Measurements from ENCODE around the gene ARL6IP6.
"Not testable (repeated sequence)": the region's sequence is repeated elsewhere in the genome, so short reads cannot be mapped to it uniquely, and the experiment has no call there.

ARL6IP6 gene

GRCh38 chr2:152720794-152721193, 2.4 kb downstream of the ARL6IP6 start:
- FAIRE-seq: no peak
- TF ChIP-seq, protein P1, sequence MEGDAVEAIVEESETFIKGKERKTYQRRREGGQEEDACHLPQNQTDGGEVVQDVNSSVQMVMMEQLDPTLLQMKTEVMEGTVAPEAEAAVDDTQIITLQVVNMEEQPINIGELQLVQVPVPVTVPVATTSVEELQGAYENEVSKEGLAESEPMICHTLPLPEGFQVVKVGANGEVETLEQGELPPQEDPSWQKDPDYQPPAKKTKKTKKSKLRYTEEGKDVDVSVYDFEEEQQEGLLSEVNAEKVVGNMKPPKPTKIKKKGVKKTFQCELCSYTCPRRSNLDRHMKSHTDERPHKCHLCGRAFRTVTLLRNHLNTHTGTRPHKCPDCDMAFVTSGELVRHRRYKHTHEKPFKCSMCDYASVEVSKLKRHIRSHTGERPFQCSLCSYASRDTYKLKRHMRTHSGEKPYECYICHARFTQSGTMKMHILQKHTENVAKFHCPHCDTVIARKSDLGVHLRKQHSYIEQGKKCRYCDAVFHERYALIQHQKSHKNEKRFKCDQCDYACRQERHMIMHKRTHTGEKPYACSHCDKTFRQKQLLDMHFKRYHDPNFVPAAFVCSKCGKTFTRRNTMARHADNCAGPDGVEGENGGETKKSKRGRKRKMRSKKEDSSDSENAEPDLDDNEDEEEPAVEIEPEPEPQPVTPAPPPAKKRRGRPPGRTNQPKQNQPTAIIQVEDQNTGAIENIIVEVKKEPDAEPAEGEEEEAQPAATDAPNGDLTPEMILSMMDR (IDR thresholded peaks at IDR 0.05; ENCODE audit: insufficient read depth, missing control alignments): no peak

GRCh38 chr2:152722639-152723038, 4.2 kb downstream of the ARL6IP6 start:
- DNase-seq (ENCODE audit: insufficient read length, low spot score); FAIRE-seq: not testable (repeated sequence)

More at GRCh38 chr2:152720794-152721193, 2.4 kb downstream of the ARL6IP6 start:
- no peak for DNase-seq (ENCODE audit: insufficient read length, low spot score)

GRCh38 chr2:152723918-152724317, 5.5 kb downstream of the ARL6IP6 start:
- FAIRE-seq (no peak), DNase-seq (ENCODE audit: insufficient read length, low spot score) (no peak)

DNA sequence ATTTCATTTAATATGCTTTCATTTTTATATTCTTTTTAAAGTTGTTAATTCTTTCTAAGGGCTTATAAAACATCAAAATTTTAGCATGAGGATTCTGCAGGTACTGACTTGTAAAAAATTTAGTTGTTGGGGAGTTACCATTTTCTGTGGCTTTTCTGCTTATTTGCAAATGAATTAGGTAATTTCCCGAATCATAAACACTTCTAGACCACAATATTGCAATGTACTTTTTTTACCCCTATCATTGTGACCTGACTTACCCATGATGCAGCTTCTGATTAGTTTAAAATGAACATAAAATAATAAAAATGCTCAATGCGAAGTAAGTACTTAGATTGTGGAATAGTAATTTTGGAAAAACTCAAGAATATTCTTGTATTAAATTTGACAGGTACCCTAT, 11.4 kb downstream of the ARL6IP6 start:
- no peak for FAIRE-seq
- no peak for DNase-seq (ENCODE audit: insufficient read length, low spot score)

More at GRCh38 chr2:152723918-152724317, 5.5 kb downstream of the ARL6IP6 start:
- TF ChIP-seq, protein P1 (IDR thresholded peaks at IDR 0.05; ENCODE audit: insufficient read depth, missing control alignments): no peak

GRCh38 chr2:152730591-152731333, 12.3 kb downstream of the ARL6IP6 start:
- DNase-seq (ENCODE audit: insufficient read length, low spot score): no peak
- TF ChIP-seq, protein P1 (IDR thresholded peaks at IDR 0.05; ENCODE audit: insufficient read depth, missing control alignments): no peak
- no peak for FAIRE-seq

More for the DNA sequence above, 11.4 kb downstream of the ARL6IP6 start:
- TF ChIP-seq, protein P1 (IDR thresholded peaks at IDR 0.05; ENCODE audit: insufficient read depth, missing control alignments): no peak

GRCh38 chr2:152737509-152737908, 19.1 kb downstream of the ARL6IP6 start:
- not testable (repeated sequence) for DNase-seq (ENCODE audit: insufficient read length, low spot score); FAIRE-seq

GRCh38 chr2:152738438-152738837, 20.0 kb downstream of the ARL6IP6 start:
- FAIRE-seq (no peak), DNase-seq (ENCODE audit: insufficient read length, low spot score) (no peak)
- TF ChIP-seq, protein P1 (IDR thresholded peaks at IDR 0.05; ENCODE audit: insufficient read depth, missing control alignments): no peak

DNA sequence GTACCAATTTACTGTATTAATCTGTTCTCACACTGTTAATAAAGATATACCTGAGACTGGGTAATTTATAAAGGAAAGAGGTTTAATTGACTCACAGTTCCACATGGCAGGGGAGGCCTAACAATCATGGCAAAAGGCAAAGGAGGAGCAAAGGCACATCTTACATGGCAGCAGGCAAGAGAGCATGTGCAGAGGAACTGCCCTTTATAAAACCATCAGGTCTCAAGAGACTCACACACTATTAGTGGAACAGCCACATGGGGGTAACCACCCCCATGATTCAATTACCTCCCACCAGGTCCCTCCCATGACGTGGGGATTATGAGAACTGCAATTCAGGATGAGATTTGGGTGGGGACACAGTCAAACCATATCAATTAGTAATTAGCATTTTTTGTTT, 21.3 kb downstream of the ARL6IP6 start:
- not testable (repeated sequence) for DNase-seq (ENCODE audit: insufficient read length, low spot score); FAIRE-seq

Data from D721Med (cell line).